Prostate gland (tissue), 2 donors: Measurements from ENCODE around the gene NDFIP1. TPM values are rescaled to one million over a fixed set of nuclear protein-coding genes. Genes with fewer than 3 reads are reported as not detected.

Experiments
- DNase-seq: peaks from one replicate; pipeline ENCODE4 v3.0.0-alpha.2; 2019; ENCODE audit warnings: low spot score
- H3K27ac ChIP-seq, 2 donors: fragments of 200-600 bp; sonication (generic); 2 replicates each; pipeline ENCODE4 v1.5.1; 2017 to 2019
- H3K27me3 ChIP-seq: fragments of 200-600 bp; sonication (generic); replicated peaks from 2 replicates; pipeline ENCODE4 v1.5.1; 2019; ENCODE audit not compliant: insufficient read depth
- H3K36me3 ChIP-seq, 2 donors: fragments of 200-600 bp; sonication (generic); 1 replicate in 1 of 2; 2 replicates in 1 of 2; pipeline versions ENCODE4 v1.5.1 to v1.8.1; 2017 to 2019
- H3K4me1 ChIP-seq: fragments of 200-600 bp; sonication (generic); replicated peaks from 2 replicates; pipeline ENCODE4 v1.5.1; 2019
- H3K4me3 ChIP-seq, 2 donors: fragments of 200-600 bp; sonication (generic); 2 replicates each; pipeline ENCODE4 v1.5.1; 2017 to 2019
- H3K9me3 ChIP-seq: fragments of 200-600 bp; sonication (generic); 2 replicates; pipeline ENCODE4 v1.5.1; 2017
- POLR2A ChIP-seq: fragments of 450-650 bp; IDR thresholded peaks from one replicate; pipeline ENCODE4 v1.6.1; 2016; ENCODE audit warnings: antibody characterized with exemption, mild to moderate bottlenecking
- POLR2AphosphoS5 ChIP-seq: sonication (generic); formaldehyde crosslinking; IDR thresholded peaks from one replicate; pipeline ENCODE4 v1.6.1; 2017; ENCODE audit warnings: antibody characterized with exemption
- WGBS: methylation state at CpG from one replicate; pipeline ENCODE4 v1.1.5; 2018; 5-methylcytosine and 5-hydroxymethylcytosine counted together
- intact Hi-C: fragments of 100-400 bp; cut with DNase I; formaldehyde crosslinking; loops from one replicate; pipeline ENCODE4 v1.14.2; 2022
- total RNA-seq, 2 donors: library from RNA; depleted of rRNA; stranded (reverse); fragments of >200 nt; gene quantifications; one replicate each; pipeline ENCODE4 v1.1.0, GENCODE V29; 2016
- TF ChIP-seq, protein P1 (sequence below), 4 experiments: fragments of 200-600 bp in 2 of 4; fragments of 450-650 bp in 2 of 4; sonication (generic) in 2 of 4; IDR thresholded peaks; 1 replicate in 3 of 4; 2 replicates in 1 of 4; pipeline ENCODE4 v1.5.1; 2016 to 2019; ENCODE audit warnings: antibody characterized with exemption in 4 of 4, mild to moderate bottlenecking in 2 of 4, moderate library complexity in 2 of 4

Gene NDFIP1
- total RNA-seq, 2 donors from 2014 or later: 134 to 234 TPM

- intact Hi-C loops: no loop called here
These were observed 61.8 kb downstream of the NDFIP1 start for GRCh38 chr5:142170254-142170953.

GRCh38 chr5:142171270-142171669, 62.7 kb downstream of the NDFIP1 start:
- no peaks in the 10 kb centered on the region for H3K9me3 ChIP-seq
- no peak for TF ChIP-seq POLR2A
- TF ChIP-seq POLR2AphosphoS5: no peak
- TF ChIP-seq, protein P1, sequence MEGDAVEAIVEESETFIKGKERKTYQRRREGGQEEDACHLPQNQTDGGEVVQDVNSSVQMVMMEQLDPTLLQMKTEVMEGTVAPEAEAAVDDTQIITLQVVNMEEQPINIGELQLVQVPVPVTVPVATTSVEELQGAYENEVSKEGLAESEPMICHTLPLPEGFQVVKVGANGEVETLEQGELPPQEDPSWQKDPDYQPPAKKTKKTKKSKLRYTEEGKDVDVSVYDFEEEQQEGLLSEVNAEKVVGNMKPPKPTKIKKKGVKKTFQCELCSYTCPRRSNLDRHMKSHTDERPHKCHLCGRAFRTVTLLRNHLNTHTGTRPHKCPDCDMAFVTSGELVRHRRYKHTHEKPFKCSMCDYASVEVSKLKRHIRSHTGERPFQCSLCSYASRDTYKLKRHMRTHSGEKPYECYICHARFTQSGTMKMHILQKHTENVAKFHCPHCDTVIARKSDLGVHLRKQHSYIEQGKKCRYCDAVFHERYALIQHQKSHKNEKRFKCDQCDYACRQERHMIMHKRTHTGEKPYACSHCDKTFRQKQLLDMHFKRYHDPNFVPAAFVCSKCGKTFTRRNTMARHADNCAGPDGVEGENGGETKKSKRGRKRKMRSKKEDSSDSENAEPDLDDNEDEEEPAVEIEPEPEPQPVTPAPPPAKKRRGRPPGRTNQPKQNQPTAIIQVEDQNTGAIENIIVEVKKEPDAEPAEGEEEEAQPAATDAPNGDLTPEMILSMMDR (IDR thresholded peaks at IDR 0.05): no peak
- 71% methylated on average over 4 of the region's 4 CpGs for WGBS
- H3K4me1 ChIP-seq: no peaks in the 10 kb centered on the region
- no peak overlapping the region for H3K4me3 ChIP-seq
- no peak for DNase-seq
- H3K27ac ChIP-seq: no peak overlapping the region
- intact Hi-C loops: no loop called here
- no peaks in the 10 kb centered on the region for H3K27me3 ChIP-seq
- H3K36me3 ChIP-seq: no peaks in the 10 kb centered on the region

More at GRCh38 chr5:142170254-142170953, 61.8 kb downstream of the NDFIP1 start:
- Histone ChIP-seq H3K4me1 (no peaks in the 10 kb centered on the region), H3K27me3 (no peaks in the 10 kb centered on the region), H3K4me3 (no peak overlapping the region), H3K36me3 (no peaks in the 10 kb centered on the region), H3K27ac (no peak overlapping the region), H3K9me3 (no peaks in the 10 kb centered on the region)
- TF ChIP-seq POLR2AphosphoS5 (no peak), POLR2A (no peak)
- TF ChIP-seq, protein P1 (IDR thresholded peaks at IDR 0.05): no peak
- no peak for DNase-seq
- WGBS: 83% methylated on average over 6 of the region's 6 CpGs

GRCh38 chr5:142175039-142175438, 66.5 kb downstream of the NDFIP1 start:
- intact Hi-C loops: no loop called here
- Histone ChIP-seq H3K9me3 (no peaks in the 10 kb centered on the region), H3K4me1 (no peaks in the 10 kb centered on the region), H3K4me3 (no peak overlapping the region), H3K27ac (no peak overlapping the region), H3K36me3 (no peaks in the 10 kb centered on the region), H3K27me3 (no peaks in the 10 kb centered on the region)
- WGBS: 38% methylated on average over 3 of the region's 3 CpGs
- no peak for TF ChIP-seq POLR2A
- TF ChIP-seq, protein P1 (IDR thresholded peaks at IDR 0.05): no peak
- TF ChIP-seq POLR2AphosphoS5: no peak
- no peak for DNase-seq

DNA sequence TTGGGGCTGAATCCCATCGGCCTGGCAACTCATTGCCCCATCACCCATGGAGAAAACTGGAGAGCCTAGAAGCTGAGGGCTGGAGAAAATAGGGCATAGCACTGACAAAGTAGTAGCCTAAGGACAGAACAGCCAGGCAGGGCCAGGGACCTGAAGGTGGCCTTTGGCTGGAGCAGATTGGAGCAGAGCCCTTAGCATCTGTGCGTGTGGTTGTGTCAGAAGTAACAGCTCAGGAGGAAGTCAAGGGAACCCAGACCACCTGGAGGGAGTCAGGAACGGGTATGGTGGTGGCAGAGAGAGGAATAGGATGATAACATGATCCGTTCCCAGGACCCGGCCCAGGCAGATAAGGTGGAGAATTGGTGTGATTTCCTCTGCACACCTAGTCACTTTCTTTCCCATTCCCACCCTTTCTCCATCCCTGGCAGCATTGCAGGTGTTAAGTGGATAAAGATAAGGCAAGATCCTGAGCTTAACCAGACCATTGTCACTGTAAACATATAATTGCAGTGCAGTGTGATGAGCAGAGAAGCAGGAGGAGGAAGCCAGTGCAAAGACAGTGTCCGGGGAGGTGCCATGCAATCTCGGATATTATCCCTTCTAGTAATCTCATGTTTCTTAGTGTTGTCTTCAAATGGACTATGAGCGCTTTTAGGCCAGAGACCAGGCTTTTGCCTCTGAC, 67.0 kb downstream of the NDFIP1 start:
- WGBS: 81% methylated on average over 8 of the region's 8 CpGs
- H3K9me3 ChIP-seq: no peaks in the 10 kb centered on the region
- no peaks in the 10 kb centered on the region for H3K27me3 ChIP-seq
- no peak overlapping the region for H3K27ac ChIP-seq
- H3K36me3 ChIP-seq: no peaks in the 10 kb centered on the region
- no peaks in the 10 kb centered on the region for H3K4me1 ChIP-seq
- no peak for DNase-seq
- intact Hi-C loops: no loop called here
- TF ChIP-seq, protein P1 (IDR thresholded peaks at IDR 0.05): no peak
- TF ChIP-seq POLR2A (no peak), POLR2AphosphoS5 (no peak)
- no peak overlapping the region for H3K4me3 ChIP-seq

DNA sequence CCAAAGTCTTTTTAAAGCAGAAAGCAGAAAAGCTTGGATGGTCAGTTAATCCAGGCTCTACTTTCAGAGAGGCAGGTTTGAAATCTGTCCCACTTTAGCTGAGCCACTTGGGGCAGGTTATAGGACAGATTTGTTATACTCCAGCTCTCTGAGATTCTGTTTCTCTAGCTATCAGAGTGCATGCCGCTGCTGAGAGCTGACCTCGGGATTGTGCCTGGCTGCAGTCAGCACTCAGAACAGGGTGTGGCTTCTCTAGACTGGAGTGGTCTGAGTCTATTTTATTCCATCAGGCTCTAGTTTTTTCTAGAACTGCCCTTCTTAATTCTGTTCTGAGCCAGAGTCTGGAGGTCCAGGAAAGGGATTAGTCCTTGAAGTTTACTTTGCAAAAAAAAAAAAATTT, 67.7 kb downstream of the NDFIP1 start:
- intact Hi-C loops: no loop called here
- Histone ChIP-seq H3K4me1 (no peaks in the 10 kb centered on the region), H3K4me3 (no peak overlapping the region), H3K36me3 (no peaks in the 10 kb centered on the region), H3K27ac (no peak overlapping the region), H3K9me3 (no peaks in the 10 kb centered on the region), H3K27me3 (no peaks in the 10 kb centered on the region)
- TF ChIP-seq POLR2AphosphoS5 (no peak), POLR2A (no peak)
- TF ChIP-seq, protein P1 (IDR thresholded peaks at IDR 0.05): no peak
- WGBS: 53% methylated on average over 2 of the region's 2 CpGs
- no peak for DNase-seq
